Hematopoietic multipotent progenitor cell treated with erythropoietin and hydrocortisone succinate and interleukin-3 and kit ligand, for 4 days (in vitro differentiated cells): ENCODE measurements around the gene COMMD3.

Experiments used
- DNase-seq: peaks from one replicate; pipeline ENCODE4 v3.0.0-alpha.2; 2015

The COMMD3 gene

DNA sequence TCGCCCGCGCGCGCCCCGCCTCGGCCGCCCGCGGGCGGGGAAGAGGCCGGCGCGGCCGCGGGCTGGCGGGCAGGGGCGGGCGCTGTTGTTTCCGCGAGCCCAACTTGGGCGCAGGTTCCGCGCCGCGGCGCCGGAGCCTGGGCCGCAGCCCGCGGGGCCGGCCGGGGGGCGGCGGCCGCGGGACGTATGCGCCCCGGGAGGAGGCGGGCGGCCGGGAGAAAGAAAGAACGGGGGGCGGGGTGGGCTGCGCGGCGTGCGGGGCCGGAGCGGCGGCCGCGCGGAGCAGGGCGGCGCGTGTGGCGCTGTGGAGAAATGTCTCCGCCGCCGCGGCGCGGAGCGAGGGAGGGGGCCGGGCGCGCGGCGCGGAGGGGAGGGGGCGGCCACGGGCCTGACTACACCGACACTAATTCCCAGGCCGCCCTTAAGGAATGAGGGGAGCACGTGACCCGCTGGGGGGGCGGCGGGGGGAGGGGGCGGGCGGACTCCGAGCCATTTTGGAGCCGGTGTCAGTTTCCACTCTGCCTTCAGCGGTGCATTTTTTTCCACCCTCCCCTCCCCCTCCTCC, 4.5 kb downstream of the COMMD3 start, which contains the start of gene BMI1:
Gene BMI1 (plus strand): TSS at position 509 of the 565 bp plus-strand sequence. CDS start 5,351 bp downstream, outside the sequence.
- DNase-seq = peak; percentile 88

- peak; percentile 81 for DNase-seq
These were observed 5.2 kb downstream of the COMMD3 start for GRCh38 chr10:22321156-22321923.

- DNase-seq = peak; percentile 44
These were observed 5.9 kb downstream of the COMMD3 start for GRCh38 chr10:22321924-22322640.

- no peak for DNase-seq
These were observed 6.5 kb downstream of the COMMD3 start for GRCh38 chr10:22322641-22323160.

DNA sequence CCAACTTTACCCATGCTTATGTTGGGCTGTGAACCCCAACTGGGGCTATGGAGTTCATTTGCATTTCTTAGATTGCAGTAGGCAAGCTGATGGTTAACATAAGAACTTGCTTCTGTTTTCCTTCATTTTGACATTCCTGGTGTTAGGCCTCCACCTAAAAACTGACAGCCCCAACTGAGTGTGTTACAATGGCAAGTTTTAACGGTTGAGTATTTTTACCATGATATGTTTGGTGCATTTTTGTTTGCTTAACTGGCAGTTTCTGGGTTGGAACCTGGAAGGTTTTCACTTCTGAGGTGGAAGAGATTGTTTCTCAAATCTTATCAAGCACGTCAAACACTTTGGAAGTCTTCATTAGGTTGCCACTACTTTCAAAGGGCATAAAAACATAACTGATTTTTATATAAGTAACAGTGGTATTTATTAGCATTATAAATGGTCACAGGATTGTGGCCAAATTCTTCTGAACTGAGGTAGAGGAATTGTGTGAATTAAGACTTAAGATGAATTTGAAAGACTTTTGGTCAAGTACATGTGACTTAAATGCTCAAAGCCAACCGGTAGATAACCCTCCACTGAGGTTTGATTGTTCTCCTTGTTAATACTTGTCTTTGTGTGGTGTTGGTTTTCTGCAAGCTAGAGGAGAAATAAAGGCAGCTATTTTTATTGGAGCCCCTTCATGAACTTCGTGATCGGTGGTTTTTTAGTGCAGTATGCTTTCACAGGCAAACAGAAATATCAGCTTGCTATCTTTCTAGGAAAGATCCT, 7.5 kb downstream of the COMMD3 start:
- no peak for DNase-seq

GRCh38 chr10:22324413-22324812, 8.2 kb downstream of the COMMD3 start:
- no peak for DNase-seq

- no peak for DNase-seq
These were observed 8.7 kb downstream of the COMMD3 start for GRCh38 chr10:22324893-22325271.

- DNase-seq = peak; percentile 82
These were observed 9.3 kb downstream of the COMMD3 start for GRCh38 chr10:22325272-22326144.

- no peak for DNase-seq
These were observed 10.0 kb downstream of the COMMD3 start for GRCh38 chr10:22326145-22326702.

- no peak for DNase-seq
These were observed 13.0 kb downstream of the COMMD3 start for GRCh38 chr10:22329150-22329549.

DNA sequence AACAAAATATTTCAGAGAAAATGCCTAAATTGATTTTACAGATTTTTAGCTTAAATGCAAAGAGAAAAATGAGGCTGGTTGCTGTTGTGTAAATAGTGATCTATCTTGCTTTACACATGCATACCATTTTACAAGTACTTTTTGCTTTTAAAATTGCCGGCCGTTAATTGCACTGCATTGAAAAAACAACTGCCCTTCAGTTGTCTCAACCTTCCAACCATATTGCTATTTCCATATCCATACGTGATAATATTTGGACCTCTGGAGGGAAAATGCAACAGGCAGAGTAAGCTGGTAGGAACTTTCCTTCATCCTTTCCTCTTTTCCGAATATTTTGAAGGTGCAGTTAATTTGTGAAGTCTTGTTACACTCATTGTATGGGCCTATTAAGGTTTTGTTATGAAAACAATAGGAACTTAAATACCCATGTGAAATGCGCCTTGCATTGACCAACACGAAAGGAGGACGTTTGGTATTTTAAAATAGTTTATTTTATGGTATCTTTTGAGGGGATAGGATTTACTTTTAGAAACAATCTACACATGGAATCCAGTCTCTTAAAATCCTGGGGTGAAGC, 16.0 kb downstream of the COMMD3 start:
- DNase-seq = no peak

DNA sequence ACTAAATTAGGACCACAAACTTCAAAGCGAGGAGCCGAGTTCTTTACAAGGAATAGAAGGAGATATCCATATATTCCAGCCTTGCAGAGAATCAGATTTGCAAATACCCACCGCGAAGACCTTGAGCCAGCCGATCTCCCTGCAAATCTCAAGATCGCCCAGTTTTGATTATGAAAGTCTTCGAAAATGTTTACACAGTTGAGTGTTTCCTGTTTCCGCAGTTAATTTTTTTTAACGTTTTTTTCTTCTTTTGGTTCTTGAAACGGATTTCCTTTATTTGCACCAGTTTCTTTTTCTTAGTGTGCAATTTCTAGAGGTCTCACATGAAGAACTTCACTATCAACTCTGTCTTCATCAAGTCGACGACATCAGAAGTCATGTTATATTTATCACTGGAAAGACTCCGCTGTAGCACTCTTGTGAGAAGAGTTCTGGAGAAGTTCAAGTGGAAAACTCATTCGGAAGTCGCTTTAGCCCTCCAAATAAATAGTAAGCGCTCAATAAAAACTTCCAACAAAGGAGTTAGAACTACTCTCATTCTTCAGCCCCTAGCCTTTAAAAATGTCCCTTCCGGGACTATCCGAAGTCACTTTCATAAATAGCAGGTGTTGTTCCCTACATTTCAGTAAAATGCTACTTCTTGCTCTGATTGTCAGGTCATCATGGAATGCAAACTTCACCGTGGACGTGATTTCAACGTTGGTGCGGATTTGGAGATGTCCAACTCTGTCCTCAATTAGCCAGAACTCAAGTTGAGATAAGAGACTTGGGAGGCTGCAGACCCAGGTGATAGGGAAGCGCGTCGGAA, 17.2 kb downstream of the COMMD3 start:
- DNase-seq = peak; percentile 63

DNA sequence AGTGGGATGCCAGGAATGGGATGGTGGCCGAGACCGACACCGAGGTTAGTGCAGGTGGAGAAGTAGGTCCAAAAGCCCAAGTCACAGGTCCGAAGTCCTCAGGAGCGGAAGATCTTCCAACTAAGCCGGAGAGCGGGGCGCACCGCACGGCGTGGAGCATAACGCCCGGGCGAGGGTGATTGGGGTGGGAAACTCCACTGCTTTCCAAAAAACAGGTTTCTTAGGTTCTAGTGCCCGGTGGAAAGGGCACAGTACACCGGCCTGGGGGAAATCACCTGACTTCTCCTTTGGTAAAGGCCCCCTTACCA, 17.7 kb downstream of the COMMD3 start:
- DNase-seq = no peak

GRCh38 chr10:22334414-22335172, 18.4 kb downstream of the COMMD3 start:
- DNase-seq = peak; percentile 46

GRCh38 chr10:22335173-22335933, 19.2 kb downstream of the COMMD3 start:
- peak; percentile 83 for DNase-seq

GRCh38 chr10:22338185-22338900, 22.2 kb downstream of the COMMD3 start:
- no peak for DNase-seq

DNA sequence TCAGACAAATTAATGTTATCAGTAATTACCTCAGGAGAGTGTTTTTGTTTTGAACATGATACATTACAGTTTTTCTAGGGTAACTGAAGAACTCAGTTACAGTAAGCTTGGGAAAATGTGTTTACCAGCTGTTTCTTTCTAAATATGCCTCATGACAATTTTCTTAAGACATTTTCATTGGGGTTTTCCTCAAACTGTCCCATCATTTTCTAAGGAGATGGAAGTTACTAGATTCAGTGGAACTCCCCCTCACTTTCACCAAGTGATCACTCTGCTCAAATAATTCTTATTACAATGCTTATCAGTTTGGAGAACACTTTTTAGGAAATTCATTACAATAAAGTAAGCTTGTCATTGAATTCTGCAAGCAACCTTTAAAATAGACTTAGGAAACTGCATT, 22.7 kb downstream of the COMMD3 start:
- DNase-seq = no peak

GRCh38 chr10:22339761-22340328, 23.7 kb downstream of the COMMD3 start:
- DNase-seq = no peak
